ENCODE results near the gene MAP3K12. TPM values are rescaled to one million over a fixed set of nuclear protein-coding genes. Genes with fewer than 3 reads are reported as not detected.
"Not testable (repeated sequence)": the region's sequence is repeated elsewhere in the genome, so short reads cannot be mapped to it uniquely, and the experiment has no call there.

Gene MAP3K12
- total RNA-seq, 1 donor from 2014 or later = 31.6 TPM

- Mint-ChIP-seq H3K27ac (peak within 1 kb of the TSS; percentile 96), H3K36me3 (peaks cover 4% of the 10 kb centered on the region), H3K9me3 (no peaks in the 10 kb centered on the region), H3K4me1 (ENCODE audit: unreplicated experiment) (peaks cover 25% of the 10 kb centered on the region), H3K4me3 (peak within 1 kb of the TSS; percentile 96), H3K27me3 (no peaks in the 10 kb centered on the region)
- DNase-seq (ENCODE audit: extremely low spot score, unreplicated experiment) = peak; percentile 96
- no peak for TF ChIP-seq CTCF (conservative IDR thresholded peaks at IDR 0.05)
Observed at GRCh38 chr12:53441040-53441833, 58.0 kb downstream of the MAP3K12 start, which contains the start of gene PRR13. PRR13 (plus strand) TSS chr12:53441734; CDS start chr12:53442715, 981 bp downstream.

GRCh38 chr12:53439582-53439981 is 59.7 kb downstream of the MAP3K12 start:
- peaks cover 25% of the 10 kb centered on the region for H3K4me1 Mint-ChIP-seq (ENCODE audit: unreplicated experiment)
- not testable (repeated sequence) for DNase-seq (ENCODE audit: extremely low spot score, unreplicated experiment); H3K9me3 Mint-ChIP-seq; H3K36me3 Mint-ChIP-seq; H3K27me3 Mint-ChIP-seq
- H3K4me3 Mint-ChIP-seq = peak overlapping the region; percentile 72
- H3K27ac Mint-ChIP-seq = peak overlapping the region; percentile 41

- not testable (repeated sequence) for H3K27ac Mint-ChIP-seq; DNase-seq (ENCODE audit: extremely low spot score, unreplicated experiment); H3K27me3 Mint-ChIP-seq; H3K4me3 Mint-ChIP-seq; H3K9me3 Mint-ChIP-seq; H3K36me3 Mint-ChIP-seq; H3K4me1 Mint-ChIP-seq (ENCODE audit: unreplicated experiment)
Observed at GRCh38 chr12:53435326-53435725, 63.9 kb downstream of the MAP3K12 start.

- Mint-ChIP-seq H3K4me3 (no peak overlapping the region), H3K4me1 (ENCODE audit: unreplicated experiment) (peaks cover 14% of the 10 kb centered on the region), H3K27ac (no peak overlapping the region), H3K27me3 (no peaks in the 10 kb centered on the region), H3K36me3 (no peaks in the 10 kb centered on the region), H3K9me3 (no peaks in the 10 kb centered on the region)
- TF ChIP-seq CTCF (conservative IDR thresholded peaks at IDR 0.05) = no peak
- no peak for DNase-seq (ENCODE audit: extremely low spot score, unreplicated experiment)
Observed at GRCh38 chr12:53431187-53431586, 68.1 kb downstream of the MAP3K12 start.

- peaks cover 14% of the 10 kb centered on the region for H3K4me1 Mint-ChIP-seq (ENCODE audit: unreplicated experiment)
- no peak for DNase-seq (ENCODE audit: extremely low spot score, unreplicated experiment)
- no peak overlapping the region for H3K27ac Mint-ChIP-seq
- no peaks in the 10 kb centered on the region for H3K27me3 Mint-ChIP-seq
- H3K9me3 Mint-ChIP-seq = no peaks in the 10 kb centered on the region
- no peaks in the 10 kb centered on the region for H3K36me3 Mint-ChIP-seq
- no peak overlapping the region for H3K4me3 Mint-ChIP-seq
- TF ChIP-seq CTCF (conservative IDR thresholded peaks at IDR 0.05) = no peak
Observed at GRCh38 chr12:53430116-53430515, 69.1 kb downstream of the MAP3K12 start.

Other genes with a start within 250 kb of the MAP3K12 start
- 35.1 and 50.0 TPM in 2 replicates for gene ESPL1, start 231.2 kb downstream of the MAP3K12 start, total RNA-seq (ENCODE audit: low replicate concordance)
- gene PFDN5, start 203.9 kb downstream of the MAP3K12 start, total RNA-seq (ENCODE audit: low replicate concordance) = 316 and 336 TPM in 2 replicates
- 44.3 and 58.6 TPM in 2 replicates for gene MYG1, start 199.8 kb downstream of the MAP3K12 start, total RNA-seq (ENCODE audit: low replicate concordance)
- gene AAAS, start 177.8 kb downstream of the MAP3K12 start, total RNA-seq (ENCODE audit: low replicate concordance) = 54.7 and 75.4 TPM in 2 replicates
- gene SP7, start 163.1 kb downstream of the MAP3K12 start, total RNA-seq (ENCODE audit: low replicate concordance) = 0.22 TPM in 1 of 2 replicates, not detected in the other
- 82.9 and 99.5 TPM in 2 replicates for gene SP1, start 119.3 kb downstream of the MAP3K12 start, total RNA-seq (ENCODE audit: low replicate concordance)
- gene AMHR2, start 75.6 kb downstream of the MAP3K12 start, total RNA-seq (ENCODE audit: low replicate concordance) = 1.6 and 2.4 TPM in 2 replicates
- gene PRR13, start 57.7 kb downstream of the MAP3K12 start, total RNA-seq (ENCODE audit: low replicate concordance) = 88.1 and 142 TPM in 2 replicates
- 825 and 1,222 TPM in 2 replicates for gene PCBP2, start 47.4 kb downstream of the MAP3K12 start, total RNA-seq (ENCODE audit: low replicate concordance)
- gene TARBP2, start 1.8 kb upstream of the MAP3K12 start, total RNA-seq (ENCODE audit: low replicate concordance) = 46.4 and 52.3 TPM in 2 replicates
- gene NPFF, start 8.0 kb upstream of the MAP3K12 start, total RNA-seq (ENCODE audit: low replicate concordance) = not detected in 2 replicates
- gene ATF7, start 126.9 kb upstream of the MAP3K12 start, total RNA-seq (ENCODE audit: low replicate concordance) = 28.5 and 42.2 TPM in 2 replicates
- 312 and 402 TPM in 2 replicates for gene ATP5MC2, start 176.6 kb upstream of the MAP3K12 start, total RNA-seq (ENCODE audit: low replicate concordance)
- gene CALCOCO1, start 228.0 kb upstream of the MAP3K12 start, total RNA-seq (ENCODE audit: low replicate concordance) = 66.2 and 86.7 TPM in 2 replicates

All from type B pancreatic cell (in vitro differentiated cells).